ENCODE results near the gene TTC28.

- TF ChIP-seq CTCF (conservative IDR thresholded peaks at IDR 0.05; ENCODE audit: low read length), result no peak
- no peak for TF ChIP-seq EZH2phosphoT487 (IDR thresholded peaks at IDR 0.05; ENCODE audit: borderline replicate concordance)
These were observed 82.0 kb downstream of the TTC28 start for GRCh38 chr22:28597665-28598064.

Measured in Loucy (cell line).